ENCODE data around the gene MORC1.

DNA sequence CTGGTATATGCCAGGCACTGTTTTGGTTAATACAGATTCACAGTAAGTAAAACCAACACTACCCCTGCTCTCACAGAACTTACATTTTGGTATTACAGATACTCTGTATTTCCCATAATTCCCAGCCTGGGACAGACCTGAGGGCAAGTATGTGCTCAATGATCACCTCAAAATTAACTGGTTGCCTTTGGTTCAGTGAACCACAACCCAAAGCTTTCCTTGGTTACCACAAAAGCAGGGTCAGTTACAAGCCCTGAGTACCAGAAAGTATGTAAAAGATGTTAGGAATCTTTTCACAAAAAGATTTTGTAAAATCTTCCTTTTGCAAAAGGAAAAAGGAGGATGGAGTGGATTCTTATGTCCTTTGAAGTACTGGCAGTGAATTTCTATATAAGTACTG is 92.0 kb downstream of the MORC1 start:
- TF ChIP-seq, protein P1, sequence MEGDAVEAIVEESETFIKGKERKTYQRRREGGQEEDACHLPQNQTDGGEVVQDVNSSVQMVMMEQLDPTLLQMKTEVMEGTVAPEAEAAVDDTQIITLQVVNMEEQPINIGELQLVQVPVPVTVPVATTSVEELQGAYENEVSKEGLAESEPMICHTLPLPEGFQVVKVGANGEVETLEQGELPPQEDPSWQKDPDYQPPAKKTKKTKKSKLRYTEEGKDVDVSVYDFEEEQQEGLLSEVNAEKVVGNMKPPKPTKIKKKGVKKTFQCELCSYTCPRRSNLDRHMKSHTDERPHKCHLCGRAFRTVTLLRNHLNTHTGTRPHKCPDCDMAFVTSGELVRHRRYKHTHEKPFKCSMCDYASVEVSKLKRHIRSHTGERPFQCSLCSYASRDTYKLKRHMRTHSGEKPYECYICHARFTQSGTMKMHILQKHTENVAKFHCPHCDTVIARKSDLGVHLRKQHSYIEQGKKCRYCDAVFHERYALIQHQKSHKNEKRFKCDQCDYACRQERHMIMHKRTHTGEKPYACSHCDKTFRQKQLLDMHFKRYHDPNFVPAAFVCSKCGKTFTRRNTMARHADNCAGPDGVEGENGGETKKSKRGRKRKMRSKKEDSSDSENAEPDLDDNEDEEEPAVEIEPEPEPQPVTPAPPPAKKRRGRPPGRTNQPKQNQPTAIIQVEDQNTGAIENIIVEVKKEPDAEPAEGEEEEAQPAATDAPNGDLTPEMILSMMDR (IDR thresholded peaks at IDR 0.05), result no peak
- TF ChIP-seq POLR2A (IDR thresholded peaks at IDR 0.05), result no peak

Measured in adrenal gland (tissue), 5 donors.